ENCODE data around the gene EML3. TPM values are rescaled to one million over a fixed set of nuclear protein-coding genes. Genes with fewer than 3 reads are reported as not detected.

Gene EML3
- total and polyA plus RNA-seq, 7 experiments from 2014 or later: 14.6 to 209 (median 169) TPM

DNA sequence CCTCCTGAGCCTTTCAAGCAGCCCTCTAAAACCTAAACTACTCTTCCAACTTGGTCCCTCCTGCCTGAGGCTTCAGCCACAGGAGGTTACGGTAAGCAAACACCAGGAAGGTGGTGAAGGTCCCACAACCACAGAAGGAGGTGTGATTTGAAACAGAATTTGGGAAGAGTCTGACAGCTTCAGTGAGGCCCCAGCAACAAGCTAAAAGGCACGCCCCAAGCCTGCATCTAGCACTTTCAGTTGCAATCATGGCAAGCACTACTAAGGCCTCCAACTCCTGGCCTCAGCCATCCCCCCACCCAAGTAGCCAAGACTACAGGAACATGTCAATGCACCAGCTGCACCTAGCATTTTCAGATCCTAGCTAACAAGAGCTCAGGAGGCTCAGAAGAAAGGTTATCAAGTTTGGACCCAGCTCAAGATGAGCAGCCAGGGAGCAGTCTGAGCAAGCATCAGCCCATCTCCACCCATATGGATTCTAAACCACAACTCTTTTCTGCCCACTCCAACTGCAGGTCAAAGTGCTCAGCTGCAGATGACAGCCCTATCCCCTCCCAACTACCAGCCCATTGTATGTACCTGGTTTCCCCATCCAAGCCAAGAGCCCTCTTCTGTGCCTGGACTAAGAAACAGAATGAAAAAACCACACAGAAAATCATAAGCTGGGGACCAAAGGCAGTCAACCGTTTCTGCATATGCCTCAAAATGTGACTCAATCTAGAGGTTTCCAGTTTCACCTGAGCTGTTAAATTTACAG is 55.5 kb downstream of the EML3 start:
- H3K4me3 ChIP-seq (ENCODE audit: low read length): peak overlapping the region; percentile 42
- H3K36me3 ChIP-seq (ENCODE audit: control insufficient read depth in 2 of 3, insufficient read depth in 3 of 3, low read length in 3 of 3): peaks cover 5 to 22% (median 8%) of the 10 kb centered on the region in 3 experiments
- DNase-seq: peak in 1 of 9 donors; percentile 74
- H3K4me3 Mint-ChIP-seq: peak overlapping the region; percentile 65 to 87 (median 78)
- H3K9me3 Mint-ChIP-seq: no peaks in the 10 kb centered on the region
- no peaks in the 10 kb centered on the region for H3K27me3 ChIP-seq (ENCODE audit: control insufficient read depth in 2 of 2, insufficient read depth in 2 of 2, low read length in 2 of 2)
- H3K9me3 ChIP-seq (ENCODE audit: control insufficient read depth in 2 of 3, low read length in 3 of 3): no peaks in the 10 kb centered on the region
- ChIA-PET POLR2A (interaction anchor here (0.5 to 10.5 kb wide), 18 partner anchors 13 to 1131 kb away, joined by 3 to 92 read pairs (median 5); partner anchors contain the start of genes AHNAK, C11orf98, CSKMT and EEF1G), CTCF (interaction anchor here (0.6 to 7.3 kb wide), 12 partner anchors 8 to 275 kb away, joined by 3 to 125 read pairs (median 4); partner anchors contain the start of genes AHNAK, SCGB1A1, STX5 and TMEM179B)
- H3K36me3 Mint-ChIP-seq: peaks cover 8 to 25% (median 17%) of the 10 kb centered on the region in 5 donors
- no peaks in the 10 kb centered on the region for H3K27me3 Mint-ChIP-seq
- no peak for ATAC-seq
- intact Hi-C loops (cut with micrococcal nuclease): loop anchor here (1.0 to 10.0 kb wide), 7 partner anchors 11 to 1572 kb away; partner anchors contain the start of genes EEF1G (in 2 of the 2), TUT1 (in 2 of the 2), AHNAK (in 1 of the 2) and FTH1 (in 1 of the 2)
- H3K4me1 ChIP-seq (ENCODE audit: control insufficient read depth in 2 of 2, insufficient read depth in 2 of 2, low read length in 2 of 2): peaks cover 62 to 77% of the 10 kb centered on the region in 2 donors
- H3K4me1 Mint-ChIP-seq: peaks cover 59 to 84% (median 78%) of the 10 kb centered on the region in 7 donors
- peak overlapping the region; percentile 87 to 100 (median 98) for H3K27ac Mint-ChIP-seq
- peak overlapping the region; percentile 87 for H3K27ac ChIP-seq (ENCODE audit: low read depth, low read length)

GRCh38 chr11:62556108-62556874 is 56.3 kb downstream of the EML3 start:
- POLR2A ChIA-PET: interaction anchor here (0.7 to 10.5 kb wide), 19 partner anchors 12 to 325 kb away, joined by 3 to 92 read pairs (median 5); partner anchors contain the start of genes AHNAK, C11orf98, CSKMT and EEF1G
- peak overlapping the region; percentile 87 to 100 (median 98) for H3K27ac Mint-ChIP-seq
- peaks cover 6 to 20% (median 14%) of the 10 kb centered on the region in 5 donors for H3K36me3 Mint-ChIP-seq
- peaks cover 62 to 88% (median 81%) of the 10 kb centered on the region in 7 donors for H3K4me1 Mint-ChIP-seq
- peak overlapping the region; percentile 42 for H3K4me3 ChIP-seq (ENCODE audit: low read length)
- H3K27me3 ChIP-seq (ENCODE audit: control insufficient read depth in 2 of 2, insufficient read depth in 2 of 2, low read length in 2 of 2): no peaks in the 10 kb centered on the region
- peaks cover 69 to 84% of the 10 kb centered on the region in 2 donors for H3K4me1 ChIP-seq (ENCODE audit: control insufficient read depth in 2 of 2, insufficient read depth in 2 of 2, low read length in 2 of 2)
- peak; percentile 58 to 82 (median 72) for DNase-seq
- H3K9me3 ChIP-seq (ENCODE audit: control insufficient read depth in 2 of 3, low read length in 3 of 3): no peaks in the 10 kb centered on the region
- H3K27ac ChIP-seq (ENCODE audit: low read depth, low read length): peak overlapping the region; percentile 87
- peak overlapping the region; percentile 65 to 87 (median 78) for H3K4me3 Mint-ChIP-seq
- CTCF ChIA-PET: interaction anchor here (0.7 to 7.3 kb wide), 10 partner anchors 9 to 163 kb away, joined by 3 to 125 read pairs (median 6); partner anchors contain the start of genes AHNAK and TUT1
- peaks cover 5 to 18% (median 8%) of the 10 kb centered on the region in 3 experiments for H3K36me3 ChIP-seq (ENCODE audit: control insufficient read depth in 2 of 3, insufficient read depth in 3 of 3, low read length in 3 of 3)
- peak; percentile 48 for ATAC-seq
- peaks cover 0 to 5% (median 0%) of the 10 kb centered on the region in 11 donors for H3K9me3 Mint-ChIP-seq
- H3K27me3 Mint-ChIP-seq: peaks cover 0 to 2% (median 0%) of the 10 kb centered on the region in 5 donors
- intact Hi-C loops (cut with micrococcal nuclease): loop anchor here (1.0 to 10.0 kb wide), 7 partner anchors 10 to 1571 kb away; partner anchors contain the start of genes TUT1 (in 2 of the 2), AHNAK (in 1 of the 2), EEF1G (in 1 of the 2) and FTH1 (in 1 of the 2)

DNA sequence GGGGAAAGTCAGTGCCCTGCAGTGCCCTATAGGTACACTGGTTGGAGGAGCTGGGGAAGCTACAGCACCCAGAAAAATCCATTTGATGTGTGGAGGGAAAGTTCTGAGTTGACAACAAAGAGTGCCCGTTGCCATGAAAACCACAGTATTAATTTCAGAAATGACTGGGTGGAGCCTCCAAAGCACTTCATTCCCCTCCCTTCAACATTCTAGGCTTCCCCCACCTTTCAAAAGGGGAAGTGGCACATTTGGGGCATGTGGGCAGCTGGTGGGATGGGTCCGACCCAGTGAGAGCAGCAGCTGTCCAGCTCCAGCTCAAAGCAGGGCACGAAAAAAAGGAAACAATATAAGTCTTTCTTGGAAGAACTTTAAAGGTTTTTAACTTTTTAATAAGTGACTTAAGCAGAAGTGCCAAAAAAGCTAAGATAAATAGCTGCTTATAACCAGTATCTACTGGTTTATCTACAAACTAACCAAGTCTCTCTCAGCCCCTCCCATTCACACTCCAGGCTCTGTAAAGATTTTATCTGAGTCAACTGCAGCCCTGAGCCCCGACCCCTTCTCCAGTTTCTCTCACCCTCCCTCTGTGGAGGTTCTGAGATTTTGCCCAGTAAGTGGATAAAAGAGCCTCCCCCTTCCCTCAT is 57.0 kb downstream of the EML3 start:
- H3K36me3 Mint-ChIP-seq: peaks cover 6 to 20% (median 14%) of the 10 kb centered on the region in 5 donors

GRCh38 chr11:62554387-62555167 is 58.0 kb downstream of the EML3 start:
- H3K9me3 ChIP-seq (ENCODE audit: control insufficient read depth in 2 of 3, low read length in 3 of 3): no peaks in the 10 kb centered on the region
- CTCF ChIA-PET: interaction anchor here (0.6 to 7.3 kb wide), 6 partner anchors 11 to 216 kb away, joined by 3 to 62 read pairs (median 5); no protein-coding TSS in a partner anchor
- peaks cover 0 to 10% (median 0%) of the 10 kb centered on the region in 5 donors for H3K27me3 Mint-ChIP-seq
- peaks cover 0 to 5% (median 0%) of the 10 kb centered on the region in 11 donors for H3K9me3 Mint-ChIP-seq
- H3K27me3 ChIP-seq (ENCODE audit: control insufficient read depth in 2 of 2, insufficient read depth in 2 of 2, low read length in 2 of 2): no peaks in the 10 kb centered on the region
- POLR2A ChIA-PET: interaction anchor here (0.8 to 10.5 kb wide), 11 partner anchors 11 to 300 kb away, joined by 3 to 92 read pairs (median 7); partner anchors contain the start of genes BSCL2, C11orf98, CSKMT and EEF1G
- DNase-seq (no peak), ATAC-seq (no peak)
- H3K36me3 ChIP-seq (ENCODE audit: control insufficient read depth in 2 of 3, insufficient read depth in 3 of 3, low read length in 3 of 3): peaks cover under 1 to 11% (median 5%) of the 10 kb centered on the region in 3 experiments
- H3K27ac Mint-ChIP-seq: peak overlapping the region; percentile 87 to 100 (median 98)
- H3K4me3 Mint-ChIP-seq: peak overlapping the region; percentile 65 to 89 (median 80)
- H3K4me3 ChIP-seq (ENCODE audit: low read length): no peak overlapping the region
- intact Hi-C loops (cut with micrococcal nuclease): loop anchor here (1.0 to 10.0 kb wide), 8 partner anchors 8 to 1570 kb away; partner anchors contain the start of genes AHNAK (in 1 of the 2), FTH1 (in 1 of the 2) and WDR74 (in 1 of the 2)
- H3K4me1 Mint-ChIP-seq: peaks cover 64 to 88% (median 85%) of the 10 kb centered on the region in 7 donors
- H3K36me3 Mint-ChIP-seq: peaks cover 1 to 14% (median 9%) of the 10 kb centered on the region in 5 donors
- H3K4me1 ChIP-seq (ENCODE audit: control insufficient read depth in 2 of 2, insufficient read depth in 2 of 2, low read length in 2 of 2): peaks cover 77 to 85% of the 10 kb centered on the region in 2 donors
- peak overlapping the region; percentile 87 for H3K27ac ChIP-seq (ENCODE audit: low read depth, low read length)

More for the DNA sequence above, 57.0 kb downstream of the EML3 start:
- DNase-seq (peak; percentile 51 to 90 (median 79)), ATAC-seq (peak; percentile 59)
- peak overlapping the region; percentile 87 for H3K27ac ChIP-seq (ENCODE audit: low read depth, low read length)
- H3K9me3 ChIP-seq (ENCODE audit: control insufficient read depth in 2 of 3, low read length in 3 of 3): no peaks in the 10 kb centered on the region
- H3K4me1 ChIP-seq (ENCODE audit: control insufficient read depth in 2 of 2, insufficient read depth in 2 of 2, low read length in 2 of 2): peaks cover 76 to 91% of the 10 kb centered on the region in 2 donors
- Mint-ChIP-seq H3K4me1 (peaks cover 64 to 88% (median 83%) of the 10 kb centered on the region in 7 donors), H3K4me3 (peak overlapping the region; percentile 65 to 87 (median 78)), H3K27me3 (peaks cover 0 to 2% (median 0%) of the 10 kb centered on the region in 5 donors), H3K27ac (peak overlapping the region; percentile 87 to 100 (median 98)), H3K9me3 (peaks cover 0 to 5% (median 0%) of the 10 kb centered on the region in 11 donors)
- H3K4me3 ChIP-seq (ENCODE audit: low read length): peak overlapping the region; percentile 42
- intact Hi-C loops (cut with micrococcal nuclease): loop anchor here (1.0 to 10.0 kb wide), 10 partner anchors 9 to 1571 kb away; partner anchors contain the start of genes AHNAK (in 2 of the 2), TUT1 (in 2 of the 2), EEF1G (in 1 of the 2) and FTH1 (in 1 of the 2)
- H3K27me3 ChIP-seq (ENCODE audit: control insufficient read depth in 2 of 2, insufficient read depth in 2 of 2, low read length in 2 of 2): no peaks in the 10 kb centered on the region
- POLR2A ChIA-PET: interaction anchor here (0.7 to 10.5 kb wide), 13 partner anchors 12 to 301 kb away, joined by 3 to 92 read pairs (median 7); partner anchors contain the start of genes BSCL2, C11orf98, CSKMT and EEF1G
- CTCF ChIA-PET: interaction anchor here (1.3 to 7.3 kb wide), 4 partner anchors 12 to 161 kb away, joined by 4 to 62 read pairs (median 8); no protein-coding TSS in a partner anchor
- H3K36me3 ChIP-seq (ENCODE audit: control insufficient read depth in 2 of 3, insufficient read depth in 3 of 3, low read length in 3 of 3): peaks cover 5 to 18% (median 8%) of the 10 kb centered on the region in 3 experiments
